GM12865 (cell line): ENCODE results near the gene UBE4B.

Experiments
- DNase-seq: peaks from one replicate; pipeline ENCODE4 v3.0.0; 2010; ENCODE audit warnings: low read depth
- H3K4me3 ChIP-seq: 2 replicates; pipeline ENCODE4 v1.5.1; 2011; ENCODE audit warnings: mild to moderate bottlenecking, low read depth, low read length, control low read depth
- CTCF ChIP-seq: IDR thresholded peaks from 2 replicates; pipeline ENCODE4 v1.5.1; 2011; ENCODE audit warnings: low read length, control low read depth, low read depth, inconsistent platforms; ENCODE audit not compliant: insufficient read depth; ENCODE audit errors: missing control alignments

The UBE4B gene

GRCh38 chr1:10042746-10043145 is 10.0 kb downstream of the UBE4B start:
- no peak for DNase-seq
- H3K4me3 ChIP-seq = no peak overlapping the region
- no peak for TF ChIP-seq CTCF

- TF ChIP-seq CTCF = no peak
- no peak for DNase-seq
- no peak overlapping the region for H3K4me3 ChIP-seq
Observed at GRCh38 chr1:10045480-10046355, 13.0 kb downstream of the UBE4B start.

- DNase-seq = no peak
- no peak overlapping the region for H3K4me3 ChIP-seq
- no peak for TF ChIP-seq CTCF
Observed at GRCh38 chr1:10046356-10047085, 13.8 kb downstream of the UBE4B start.

- H3K4me3 ChIP-seq = no peak overlapping the region
- TF ChIP-seq CTCF = no peak
- DNase-seq = no peak
Observed at GRCh38 chr1:10048601-10049000, 15.8 kb downstream of the UBE4B start.

GRCh38 chr1:10050611-10051010 is 17.9 kb downstream of the UBE4B start:
- no peak for TF ChIP-seq CTCF
- no peak overlapping the region for H3K4me3 ChIP-seq
- no peak for DNase-seq

GRCh38 chr1:10051656-10052055 is 18.9 kb downstream of the UBE4B start:
- H3K4me3 ChIP-seq = no peak overlapping the region
- TF ChIP-seq CTCF = no peak
- DNase-seq = no peak

GRCh38 chr1:10052347-10052746 is 19.6 kb downstream of the UBE4B start:
- no peak for TF ChIP-seq CTCF
- H3K4me3 ChIP-seq = no peak overlapping the region
- no peak for DNase-seq
